Measurements from ENCODE around the gene MEIKIN. TPM values are rescaled to one million over a fixed set of nuclear protein-coding genes. Genes with fewer than 3 reads are reported as not detected.
A peak's percentile ranks its signal among the peaks of the same experiment; 100 is the strongest.

MEIKIN gene
- total RNA-seq, 3 donors from 2014 or later (not counting 1 experiment from before 2014, with no cell fraction given) = 1.1 TPM; not detected in 2

- no peak overlapping the region for H3K4me3 ChIP-seq (ENCODE audit: low read length)
- no peak overlapping the region for H3K27ac ChIP-seq (ENCODE audit: low read length)
- TF ChIP-seq, protein P1, sequence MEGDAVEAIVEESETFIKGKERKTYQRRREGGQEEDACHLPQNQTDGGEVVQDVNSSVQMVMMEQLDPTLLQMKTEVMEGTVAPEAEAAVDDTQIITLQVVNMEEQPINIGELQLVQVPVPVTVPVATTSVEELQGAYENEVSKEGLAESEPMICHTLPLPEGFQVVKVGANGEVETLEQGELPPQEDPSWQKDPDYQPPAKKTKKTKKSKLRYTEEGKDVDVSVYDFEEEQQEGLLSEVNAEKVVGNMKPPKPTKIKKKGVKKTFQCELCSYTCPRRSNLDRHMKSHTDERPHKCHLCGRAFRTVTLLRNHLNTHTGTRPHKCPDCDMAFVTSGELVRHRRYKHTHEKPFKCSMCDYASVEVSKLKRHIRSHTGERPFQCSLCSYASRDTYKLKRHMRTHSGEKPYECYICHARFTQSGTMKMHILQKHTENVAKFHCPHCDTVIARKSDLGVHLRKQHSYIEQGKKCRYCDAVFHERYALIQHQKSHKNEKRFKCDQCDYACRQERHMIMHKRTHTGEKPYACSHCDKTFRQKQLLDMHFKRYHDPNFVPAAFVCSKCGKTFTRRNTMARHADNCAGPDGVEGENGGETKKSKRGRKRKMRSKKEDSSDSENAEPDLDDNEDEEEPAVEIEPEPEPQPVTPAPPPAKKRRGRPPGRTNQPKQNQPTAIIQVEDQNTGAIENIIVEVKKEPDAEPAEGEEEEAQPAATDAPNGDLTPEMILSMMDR (IDR thresholded peaks at IDR 0.05) = no peak
- 50% methylated on average over 5 of the region's 6 CpGs for WGBS (ENCODE audit: insufficient coverage)
- DNase-seq = no peak
- no peaks in the 10 kb centered on the region for H3K9me3 Mint-ChIP-seq
- intact Hi-C loops (cut with micrococcal nuclease) = loop anchor here (5.0 kb wide), 4 partner anchors 48 to 697 kb away; partner anchors contain the start of genes ACSL6 and IRF1
- H3K27me3 ChIP-seq (ENCODE audit: control insufficient read depth, insufficient read depth, low read length) = no peaks in the 10 kb centered on the region
- H3K36me3 Mint-ChIP-seq = no peaks in the 10 kb centered on the region
- H3K9me3 ChIP-seq (ENCODE audit: control insufficient read depth, insufficient read depth, low read length) = no peaks in the 10 kb centered on the region
- ATAC-seq = no peak
- no peaks in the 10 kb centered on the region for H3K27me3 Mint-ChIP-seq (ENCODE audit: low read depth in 2 of 2)
- peaks cover 6% of the 10 kb centered on the region for H3K4me1 ChIP-seq (ENCODE audit: control insufficient read depth, insufficient read depth, low read length)
- H3K4me3 Mint-ChIP-seq = peak overlapping the region; percentile 93
- H3K4me1 Mint-ChIP-seq = peaks cover 36 to 40% of the 10 kb centered on the region in 2 donors
- H3K27ac Mint-ChIP-seq = peak overlapping the region; percentile 86 to 94
- H3K36me3 ChIP-seq (ENCODE audit: control insufficient read depth, insufficient read depth, low read length) = no peaks in the 10 kb centered on the region
Measured at GRCh38 chr5:131795228-131795627, 150.2 kb downstream of the MEIKIN start.

GRCh38 chr5:131794586-131794985 lies 150.9 kb downstream of the MEIKIN start:
- H3K4me1 ChIP-seq (ENCODE audit: control insufficient read depth, insufficient read depth, low read length) = peaks cover 6% of the 10 kb centered on the region
- Mint-ChIP-seq H3K9me3 (no peaks in the 10 kb centered on the region), H3K4me3 (peak overlapping the region; percentile 74), H3K27me3 (ENCODE audit: low read depth in 2 of 2) (no peaks in the 10 kb centered on the region), H3K36me3 (no peaks in the 10 kb centered on the region), H3K4me1 (peaks cover 40 to 44% of the 10 kb centered on the region in 2 donors), H3K27ac (peak overlapping the region; percentile 86 to 94)
- H3K9me3 ChIP-seq (ENCODE audit: control insufficient read depth, insufficient read depth, low read length) = no peaks in the 10 kb centered on the region
- no peaks in the 10 kb centered on the region for H3K36me3 ChIP-seq (ENCODE audit: control insufficient read depth, insufficient read depth, low read length)
- TF ChIP-seq, protein P1 (IDR thresholded peaks at IDR 0.05) = no peak
- DNase-seq (peak in 1 of 2 donors; percentile 14), ATAC-seq (no peak)
- no peak overlapping the region for H3K27ac ChIP-seq (ENCODE audit: low read length)
- H3K27me3 ChIP-seq (ENCODE audit: control insufficient read depth, insufficient read depth, low read length) = no peaks in the 10 kb centered on the region
- no peak overlapping the region for H3K4me3 ChIP-seq (ENCODE audit: low read length)
- intact Hi-C loops (cut with micrococcal nuclease) = no loop called here
- WGBS (ENCODE audit: insufficient coverage) = 50% methylated on average over 3 of the region's 4 CpGs

DNA sequence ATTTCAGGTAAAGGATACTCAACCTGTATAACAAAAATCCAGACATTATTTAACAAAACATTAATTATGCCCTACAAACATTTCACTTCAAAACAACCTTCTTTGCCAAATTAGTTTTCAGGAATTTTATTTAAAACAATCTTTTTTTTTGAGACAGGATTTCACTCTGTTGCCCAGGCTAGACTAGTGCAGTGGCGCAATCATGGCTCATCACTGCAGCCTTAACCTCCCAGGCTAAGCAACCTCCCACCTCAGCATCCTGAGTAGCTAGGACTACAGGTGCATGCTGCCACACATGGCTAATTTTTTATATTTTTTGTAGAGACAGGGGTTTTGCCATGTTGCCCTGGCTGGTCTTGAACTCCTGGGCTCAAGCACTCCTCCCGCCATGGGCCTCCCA lies 152.6 kb downstream of the MEIKIN start:
- TF ChIP-seq, protein P1 (IDR thresholded peaks at IDR 0.05) = no peak
- intact Hi-C loops (cut with micrococcal nuclease) = no loop called here
- Histone ChIP-seq H3K36me3 (ENCODE audit: control insufficient read depth, insufficient read depth, low read length) (no peaks in the 10 kb centered on the region), H3K4me3 (ENCODE audit: low read length) (no peak overlapping the region), H3K9me3 (ENCODE audit: control insufficient read depth, insufficient read depth, low read length) (no peaks in the 10 kb centered on the region), H3K27ac (ENCODE audit: low read length) (no peak overlapping the region), H3K4me1 (ENCODE audit: control insufficient read depth, insufficient read depth, low read length) (peaks cover 6% of the 10 kb centered on the region), H3K27me3 (ENCODE audit: control insufficient read depth, insufficient read depth, low read length) (no peaks in the 10 kb centered on the region)
- Mint-ChIP-seq H3K9me3 (no peaks in the 10 kb centered on the region), H3K4me3 (no peak overlapping the region), H3K27ac (no peak overlapping the region), H3K36me3 (no peaks in the 10 kb centered on the region), H3K27me3 (ENCODE audit: low read depth in 2 of 2) (no peaks in the 10 kb centered on the region), H3K4me1 (peaks cover 46% of the 10 kb centered on the region in 2 donors)
- WGBS (ENCODE audit: insufficient coverage) = 95% methylated on average over 1 of the region's 2 CpGs
- ATAC-seq = no peak
- no peak for DNase-seq

DNA sequence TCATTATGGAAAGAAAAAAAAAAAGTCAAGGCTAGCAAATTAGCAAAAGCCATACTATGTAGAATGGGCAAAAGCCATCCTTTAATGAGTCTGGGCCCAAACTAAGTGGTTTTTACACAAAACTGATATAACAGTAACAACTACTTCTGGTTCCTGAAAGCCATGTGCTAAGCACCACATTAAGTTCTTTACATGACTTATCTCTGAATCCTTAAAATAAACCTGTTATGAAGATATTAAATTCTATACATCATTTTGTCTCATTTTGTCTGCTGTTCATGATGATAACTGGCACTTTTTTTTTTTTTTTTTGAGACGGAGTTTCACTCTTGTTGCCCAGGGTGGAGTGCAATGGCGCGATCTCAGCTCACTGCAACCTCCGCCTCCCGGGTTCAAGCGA lies 153.6 kb downstream of the MEIKIN start:
- Histone ChIP-seq H3K27ac (ENCODE audit: low read length) (no peak overlapping the region), H3K36me3 (ENCODE audit: control insufficient read depth, insufficient read depth, low read length) (no peaks in the 10 kb centered on the region), H3K27me3 (ENCODE audit: control insufficient read depth, insufficient read depth, low read length) (no peaks in the 10 kb centered on the region), H3K4me3 (ENCODE audit: low read length) (no peak overlapping the region), H3K4me1 (ENCODE audit: control insufficient read depth, insufficient read depth, low read length) (no peaks in the 10 kb centered on the region), H3K9me3 (ENCODE audit: control insufficient read depth, insufficient read depth, low read length) (no peaks in the 10 kb centered on the region)
- TF ChIP-seq, protein P1 (IDR thresholded peaks at IDR 0.05) = no peak
- intact Hi-C loops (cut with micrococcal nuclease) = no loop called here
- ATAC-seq (no peak), DNase-seq (no peak)
- H3K27ac Mint-ChIP-seq = no peak overlapping the region
- no CpG with 5 or more reads among the region's 6 CpGs for WGBS (ENCODE audit: insufficient coverage)
- no peak overlapping the region for H3K4me3 Mint-ChIP-seq
- no peaks in the 10 kb centered on the region for H3K27me3 Mint-ChIP-seq (ENCODE audit: low read depth in 2 of 2)
- peaks cover 51 to 52% of the 10 kb centered on the region in 2 donors for H3K4me1 Mint-ChIP-seq
- no peaks in the 10 kb centered on the region for H3K9me3 Mint-ChIP-seq
- H3K36me3 Mint-ChIP-seq = no peaks in the 10 kb centered on the region
